Prostate gland (tissue), 2 donors: Measurements from ENCODE around the gene VWF. TPM values are rescaled to one million over a fixed set of nuclear protein-coding genes. Genes with fewer than 3 reads are reported as not detected.

Experiments
- DNase-seq: peaks from one replicate; pipeline ENCODE4 v3.0.0-alpha.2; 2019; ENCODE audit warnings: low spot score
- H3K27ac ChIP-seq, 2 donors: fragments of 200-600 bp; sonication (generic); 2 replicates each; pipeline ENCODE4 v1.5.1; 2017 to 2019
- H3K27me3 ChIP-seq: fragments of 200-600 bp; sonication (generic); replicated peaks from 2 replicates; pipeline ENCODE4 v1.5.1; 2019; ENCODE audit not compliant: insufficient read depth
- H3K36me3 ChIP-seq, 2 donors: fragments of 200-600 bp; sonication (generic); 1 replicate in 1 of 2; 2 replicates in 1 of 2; pipeline versions ENCODE4 v1.5.1 to v1.8.1; 2017 to 2019
- H3K4me1 ChIP-seq: fragments of 200-600 bp; sonication (generic); replicated peaks from 2 replicates; pipeline ENCODE4 v1.5.1; 2019
- H3K4me3 ChIP-seq, 2 donors: fragments of 200-600 bp; sonication (generic); 2 replicates each; pipeline ENCODE4 v1.5.1; 2017 to 2019
- H3K9me3 ChIP-seq: fragments of 200-600 bp; sonication (generic); 2 replicates; pipeline ENCODE4 v1.5.1; 2017
- POLR2A ChIP-seq: fragments of 450-650 bp; IDR thresholded peaks from one replicate; pipeline ENCODE4 v1.6.1; 2016; ENCODE audit warnings: antibody characterized with exemption, mild to moderate bottlenecking
- POLR2AphosphoS5 ChIP-seq: sonication (generic); formaldehyde crosslinking; IDR thresholded peaks from one replicate; pipeline ENCODE4 v1.6.1; 2017; ENCODE audit warnings: antibody characterized with exemption
- WGBS: methylation state at CpG from one replicate; pipeline ENCODE4 v1.1.5; 2018; 5-methylcytosine and 5-hydroxymethylcytosine counted together
- intact Hi-C: fragments of 100-400 bp; cut with DNase I; formaldehyde crosslinking; loops from one replicate; pipeline ENCODE4 v1.14.2; 2022
- total RNA-seq, 2 donors: library from RNA; depleted of rRNA; stranded (reverse); fragments of >200 nt; gene quantifications; one replicate each; pipeline ENCODE4 v1.1.0, GENCODE V29; 2016
- TF ChIP-seq, protein P1 (sequence below), 4 experiments: fragments of 200-600 bp in 2 of 4; fragments of 450-650 bp in 2 of 4; sonication (generic) in 2 of 4; IDR thresholded peaks; 1 replicate in 3 of 4; 2 replicates in 1 of 4; pipeline ENCODE4 v1.5.1; 2016 to 2019; ENCODE audit warnings: antibody characterized with exemption in 4 of 4, mild to moderate bottlenecking in 2 of 4, moderate library complexity in 2 of 4

Gene VWF
- total RNA-seq, 2 donors from 2014 or later, result 55.0 to 193 TPM

DNA sequence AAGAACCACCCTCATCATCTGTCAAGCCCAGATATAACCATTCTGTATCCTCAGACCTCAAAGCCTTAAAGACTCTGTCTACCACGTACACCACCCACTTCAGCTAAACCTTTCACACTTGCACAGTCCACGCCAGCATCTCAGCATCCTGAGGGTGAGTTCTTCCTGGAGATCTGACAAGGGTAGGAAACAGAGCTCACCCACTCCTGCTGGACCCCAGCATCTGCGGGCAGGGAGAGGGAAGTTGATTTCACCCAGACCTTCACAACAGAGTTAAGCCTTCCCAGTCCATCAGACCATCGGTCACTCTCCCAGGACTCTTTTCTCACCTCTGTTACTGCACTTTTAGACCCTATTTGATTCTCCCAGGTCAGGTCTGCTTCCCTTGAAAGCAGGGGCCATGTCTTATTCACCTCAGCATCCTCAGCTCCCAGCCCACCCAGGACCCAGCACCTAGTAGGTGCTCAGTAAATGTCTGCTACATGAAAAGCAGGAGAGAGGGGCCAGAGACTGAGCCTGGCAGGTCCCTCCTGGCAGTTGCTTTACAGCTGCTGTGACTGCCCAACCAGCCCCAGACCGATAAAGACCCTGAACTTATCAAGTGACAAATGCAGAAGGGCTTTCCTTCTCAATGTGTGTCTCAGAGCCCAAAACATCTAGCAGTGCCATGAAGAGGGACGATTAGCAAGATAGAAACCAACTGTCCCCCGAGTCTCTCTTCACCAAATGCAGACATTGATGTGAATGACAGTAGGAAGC, 213.5 kb downstream of the VWF start:
- H3K4me1 ChIP-seq, result no peaks in the 10 kb centered on the region
- no peak for DNase-seq
- no peak overlapping the region for H3K27ac ChIP-seq
- TF ChIP-seq POLR2A, result no peak
- TF ChIP-seq, protein P1, sequence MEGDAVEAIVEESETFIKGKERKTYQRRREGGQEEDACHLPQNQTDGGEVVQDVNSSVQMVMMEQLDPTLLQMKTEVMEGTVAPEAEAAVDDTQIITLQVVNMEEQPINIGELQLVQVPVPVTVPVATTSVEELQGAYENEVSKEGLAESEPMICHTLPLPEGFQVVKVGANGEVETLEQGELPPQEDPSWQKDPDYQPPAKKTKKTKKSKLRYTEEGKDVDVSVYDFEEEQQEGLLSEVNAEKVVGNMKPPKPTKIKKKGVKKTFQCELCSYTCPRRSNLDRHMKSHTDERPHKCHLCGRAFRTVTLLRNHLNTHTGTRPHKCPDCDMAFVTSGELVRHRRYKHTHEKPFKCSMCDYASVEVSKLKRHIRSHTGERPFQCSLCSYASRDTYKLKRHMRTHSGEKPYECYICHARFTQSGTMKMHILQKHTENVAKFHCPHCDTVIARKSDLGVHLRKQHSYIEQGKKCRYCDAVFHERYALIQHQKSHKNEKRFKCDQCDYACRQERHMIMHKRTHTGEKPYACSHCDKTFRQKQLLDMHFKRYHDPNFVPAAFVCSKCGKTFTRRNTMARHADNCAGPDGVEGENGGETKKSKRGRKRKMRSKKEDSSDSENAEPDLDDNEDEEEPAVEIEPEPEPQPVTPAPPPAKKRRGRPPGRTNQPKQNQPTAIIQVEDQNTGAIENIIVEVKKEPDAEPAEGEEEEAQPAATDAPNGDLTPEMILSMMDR (IDR thresholded peaks at IDR 0.05), result no peak
- no peak for TF ChIP-seq POLR2AphosphoS5
- intact Hi-C loops, result no loop called here
- no peaks in the 10 kb centered on the region for H3K9me3 ChIP-seq
- no peaks in the 10 kb centered on the region for H3K27me3 ChIP-seq
- 88% methylated on average over 7 of the region's 7 CpGs for WGBS
- H3K36me3 ChIP-seq, result no peaks in the 10 kb centered on the region
- H3K4me3 ChIP-seq, result no peak overlapping the region

DNA sequence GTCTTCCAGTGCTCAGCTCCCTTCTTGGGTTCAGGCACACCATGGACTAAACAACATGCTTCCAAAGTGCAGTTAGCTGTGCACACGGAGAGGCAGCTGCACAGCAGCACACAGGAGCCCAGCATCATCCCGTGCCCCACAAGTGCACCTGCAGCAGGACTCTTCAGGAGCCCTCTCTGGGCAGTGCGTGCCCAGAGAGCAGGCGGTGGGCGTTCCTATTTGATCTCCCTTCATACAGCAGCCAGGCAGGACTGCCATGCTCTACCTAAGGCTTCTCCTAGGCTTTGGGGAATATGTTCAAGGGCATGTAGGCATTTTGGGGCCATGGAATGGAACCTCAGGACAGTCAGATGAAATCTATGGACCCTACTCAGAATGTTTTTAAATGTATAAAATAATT, 214.9 kb downstream of the VWF start:
- H3K36me3 ChIP-seq, result no peaks in the 10 kb centered on the region
- H3K4me3 ChIP-seq, result no peak overlapping the region
- no peaks in the 10 kb centered on the region for H3K4me1 ChIP-seq
- no peaks in the 10 kb centered on the region for H3K9me3 ChIP-seq
- intact Hi-C loops, result no loop called here
- H3K27me3 ChIP-seq, result no peaks in the 10 kb centered on the region
- no peak for DNase-seq
- TF ChIP-seq POLR2A (no peak), POLR2AphosphoS5 (no peak)
- TF ChIP-seq, protein P1 (IDR thresholded peaks at IDR 0.05), result no peak
- WGBS, result 79% methylated on average over 5 of the region's 5 CpGs
- H3K27ac ChIP-seq, result no peak overlapping the region

DNA sequence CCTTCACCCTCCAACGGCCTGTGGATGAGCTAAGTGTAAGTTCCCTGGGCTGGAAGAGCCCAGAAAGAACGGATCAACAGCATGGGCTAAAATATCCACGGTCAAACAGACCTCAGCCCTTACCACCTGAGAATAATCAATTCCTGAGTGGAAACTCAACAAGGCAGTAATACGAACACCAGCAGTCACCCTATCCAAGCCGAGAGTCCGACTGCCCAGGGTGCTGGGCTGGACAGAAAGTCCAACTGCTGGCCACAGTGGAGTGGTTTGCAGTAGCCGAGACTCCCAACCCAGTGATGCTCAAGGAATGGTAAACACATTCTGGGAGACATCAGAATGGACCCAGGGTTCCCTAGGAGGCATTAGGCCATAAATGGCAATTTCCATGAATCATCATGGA, 216.2 kb downstream of the VWF start:
- WGBS, result 94% methylated on average over 7 of the region's 7 CpGs

DNA sequence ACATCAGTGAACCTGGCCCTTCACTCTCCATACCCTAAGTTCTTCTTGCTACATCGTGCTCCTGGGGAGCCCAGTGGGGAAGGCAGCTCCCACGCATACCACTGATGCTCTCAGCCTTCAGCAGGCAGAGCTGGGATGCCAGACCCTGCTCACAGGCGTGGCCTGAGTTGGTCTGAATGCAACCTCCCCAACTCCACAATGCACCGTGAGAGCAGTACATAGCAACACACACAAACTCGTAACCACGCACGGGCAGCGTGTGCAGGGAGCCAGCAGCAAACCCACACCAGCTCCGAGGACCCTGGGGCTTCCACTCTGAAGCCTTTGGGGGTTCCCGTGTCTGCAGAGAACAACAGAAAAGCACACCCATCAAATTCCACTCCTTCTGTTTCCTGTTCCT, 216.7 kb downstream of the VWF start:
- Histone ChIP-seq H3K27ac (no peak overlapping the region), H3K4me1 (no peaks in the 10 kb centered on the region), H3K9me3 (no peaks in the 10 kb centered on the region), H3K36me3 (no peaks in the 10 kb centered on the region), H3K27me3 (no peaks in the 10 kb centered on the region), H3K4me3 (no peak overlapping the region)
- TF ChIP-seq, protein P1 (IDR thresholded peaks at IDR 0.05), result no peak
- no peak for TF ChIP-seq POLR2AphosphoS5
- no peak for TF ChIP-seq POLR2A
- intact Hi-C loops, result no loop called here
- no peak for DNase-seq
- WGBS, result 84% methylated on average over 10 of the region's 10 CpGs

More for the DNA sequence above, 216.2 kb downstream of the VWF start:
- H3K27me3 ChIP-seq, result no peaks in the 10 kb centered on the region
- no peak for TF ChIP-seq POLR2AphosphoS5
- TF ChIP-seq, protein P1 (IDR thresholded peaks at IDR 0.05), result no peak
- TF ChIP-seq POLR2A, result no peak
- H3K27ac ChIP-seq, result no peak overlapping the region
- H3K9me3 ChIP-seq, result no peaks in the 10 kb centered on the region
- no peak for DNase-seq
- H3K4me3 ChIP-seq, result no peak overlapping the region
- no peaks in the 10 kb centered on the region for H3K4me1 ChIP-seq
- intact Hi-C loops, result no loop called here
- no peaks in the 10 kb centered on the region for H3K36me3 ChIP-seq

DNA sequence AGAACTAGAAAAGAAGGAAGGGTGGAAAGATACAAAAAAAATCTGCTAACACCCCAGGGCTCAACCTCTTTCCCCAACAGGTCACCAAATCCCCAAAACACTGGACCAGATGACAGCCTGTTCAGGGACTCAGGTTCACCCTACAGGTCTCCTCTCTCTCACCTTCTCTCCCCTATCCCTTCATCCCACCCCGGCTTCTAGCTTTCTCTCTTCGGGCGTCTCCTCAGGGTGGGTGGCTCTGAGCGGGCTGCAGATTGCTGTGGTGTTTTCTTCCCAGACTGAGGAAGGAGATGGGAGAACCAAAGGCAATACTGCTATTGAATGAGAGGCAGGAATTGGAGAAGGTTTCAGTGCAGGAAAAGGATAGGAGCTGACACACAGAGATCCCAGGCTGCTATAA, 218.7 kb downstream of the VWF start:
- no peaks in the 10 kb centered on the region for H3K36me3 ChIP-seq
- intact Hi-C loops, result no loop called here
- H3K27me3 ChIP-seq, result no peaks in the 10 kb centered on the region
- DNase-seq, result no peak
- TF ChIP-seq, protein P1 (IDR thresholded peaks at IDR 0.05), result no peak
- TF ChIP-seq POLR2A (no peak), POLR2AphosphoS5 (no peak)
- WGBS, result 86% methylated on average over 4 of the region's 4 CpGs
- no peaks in the 10 kb centered on the region for H3K9me3 ChIP-seq
- H3K27ac ChIP-seq, result no peak overlapping the region
- no peak overlapping the region for H3K4me3 ChIP-seq
- no peaks in the 10 kb centered on the region for H3K4me1 ChIP-seq
